GM12878 (cell line): Measurements from ENCODE around the gene RBSN. TPM values are rescaled to one million over a fixed set of nuclear protein-coding genes. Genes with fewer than 3 reads are reported as not detected.

Source experiments
- ATAC-seq: fragments of 200-7000 bp; cut with Tn5 transposase; 3 replicates; pipeline ENCODE4 v1.9.1; 2020; ENCODE audit warnings: mild to moderate bottlenecking, moderate library complexity
- BruUV-seq: library from RNA; stranded (reverse); fragments of 400-500 nt; replicated peaks from 2 replicates; lab custom pipeline; 2021; lab: Mats Ljungman, UMichigan
- CTCF ChIA-PET: fragments of 300-600 bp; sonication (Branson Sonifier 250); formaldehyde crosslinking; extraction: SDS; loops from one replicate; lab custom pipeline; 2021; ENCODE audit warnings: inconsistent platforms; lab: Yijun Ruan, JAX
- POLR2A ChIA-PET: fragments of 350-600 bp; formaldehyde crosslinking; extraction: SDS; loops from one replicate; lab custom pipeline; 2021; ENCODE audit warnings: inconsistent platforms; lab: Charles Lee
- RAD21 ChIA-PET: fragments of 300-600 bp; sonication (Branson Sonifier 250); formaldehyde crosslinking; loops from one replicate; lab custom pipeline; 2023; ENCODE audit warnings: antibody characterized with exemption; ENCODE audit not compliant: unreplicated experiment; lab: Charles Lee
- SMC1A ChIA-PET: fragments of 300-600 bp; sonication (Branson Sonifier 250); formaldehyde crosslinking; loops from one replicate; lab custom pipeline; 2023; ENCODE audit not compliant: unreplicated experiment, uncharacterized antibody; lab: Charles Lee
- DNase-seq: peaks from one replicate; pipeline ENCODE4 v3.0.0-alpha.2; 2011; ENCODE audit warnings: low read depth, low spot score
- FAIRE-seq: peaks from 3 replicates; lab custom pipeline; 2011; peaks lifted over from hg19 to GRCh38; lab: Jason Lieb, UNC
- H2AFZ ChIP-seq: 2 replicates; pipeline ENCODE4 v1.6.0; 2011; ENCODE audit warnings: low read depth, low read length, control low read depth; ENCODE audit not compliant: control insufficient read depth
- H3K27ac ChIP-seq: 2 replicates; pipeline ENCODE4 v1.5.1; 2011; ENCODE audit warnings: control low read depth; ENCODE audit not compliant: control insufficient read depth, insufficient read depth
- H3K27me3 ChIP-seq, 2 experiments: replicated peaks in 1 of 2; 2 replicates each; pipeline versions ENCODE4 v1.6.0 to v1.6.1; 2011; ENCODE audit warnings: low read length in 1 of 2; ENCODE audit not compliant: control insufficient read depth in 2 of 2, insufficient read depth in 2 of 2
- H3K36me3 ChIP-seq, 2 experiments: 2 replicates each; pipeline ENCODE4 v1.5.1; 2011; ENCODE audit warnings: low read length in 1 of 2; ENCODE audit not compliant: control insufficient read depth in 2 of 2, insufficient read depth in 2 of 2
- H3K4me1 ChIP-seq: 2 replicates; pipeline ENCODE4 v1.6.1; 2011; ENCODE audit warnings: mild to moderate bottlenecking, low read length, moderate library complexity, mixed read lengths; ENCODE audit not compliant: control insufficient read depth, insufficient read depth
- H3K4me2 ChIP-seq: 2 replicates; pipeline ENCODE4 v1.6.0; 2011; ENCODE audit warnings: control low read depth; ENCODE audit not compliant: control insufficient read depth, insufficient read depth
- H3K4me3 ChIP-seq: fragments of 200-600 bp; sonication (generic); 2 replicates; pipeline ENCODE4 v1.5.1; 2016
- H3K79me2 ChIP-seq: 2 replicates; pipeline ENCODE4 v1.6.0; 2011; ENCODE audit warnings: low read length; ENCODE audit not compliant: control insufficient read depth, insufficient read depth
- H3K9ac ChIP-seq: 2 replicates; pipeline ENCODE4 v1.8.0; 2011; ENCODE audit warnings: low read length, control low read depth, mixed read lengths; ENCODE audit not compliant: control insufficient read depth, insufficient read depth
- H3K9me3 ChIP-seq: replicated peaks from 3 replicates; pipeline ENCODE4 v1.5.1; 2011; ENCODE audit warnings: mild to moderate bottlenecking, low read length; ENCODE audit not compliant: control insufficient read depth, insufficient read depth
- H4K20me1 ChIP-seq: 2 replicates; pipeline ENCODE4 v1.6.0; 2011; ENCODE audit not compliant: control insufficient read depth, insufficient read depth
- CHD1 ChIP-seq: IDR thresholded peaks from 2 replicates; pipeline ENCODE4 v1.6.1; 2012; ENCODE audit warnings: low read depth, low read length, improper control_type of control experiment
- CTCF ChIP-seq, 3 experiments: IDR thresholded peaks in 2 of 3; conservative IDR thresholded peaks in 1 of 3; 2 replicates each; pipeline ENCODE4 v1.5.1; 2011; ENCODE audit warnings: low read depth in 3 of 3, low read length in 3 of 3, mild to moderate bottlenecking in 3 of 3, control low read depth in 2 of 3, moderate library complexity in 2 of 3, inconsistent platforms in 1 of 3, mixed read lengths in 1 of 3; ENCODE audit not compliant: control insufficient read depth in 2 of 3, insufficient read depth in 1 of 3; ENCODE audit errors: extremely low read depth in 1 of 3
- LARP7 ChIP-seq: fragments of 450-650 bp; IDR thresholded peaks from 2 replicates; pipeline ENCODE4 v1.6.1; 2017; ENCODE audit warnings: mild to moderate bottlenecking
- MTA2 ChIP-seq: fragments of 450-650 bp; IDR thresholded peaks from 2 replicates; pipeline ENCODE4 v1.6.1; 2016; ENCODE audit warnings: low read depth, mild to moderate bottlenecking, moderate library complexity
- MTA3 ChIP-seq: IDR thresholded peaks from 2 replicates; pipeline ENCODE4 v1.6.1; 2012; ENCODE audit warnings: low read length, inconsistent platforms, borderline replicate concordance
- MYC ChIP-seq: IDR thresholded peaks from 2 replicates; pipeline ENCODE4 v1.6.1; 2011; ENCODE audit warnings: mild to moderate bottlenecking, low read length, moderate library complexity, inconsistent platforms; ENCODE audit not compliant: insufficient read depth, insufficient replicate concordance, insufficient read length, severe bottlenecking
- RUNX3 ChIP-seq: IDR thresholded peaks from 2 replicates; pipeline ENCODE4 v1.6.1; 2012; ENCODE audit warnings: low read length, inconsistent platforms
- WGBS: methylation state at CpG from one replicate; pipeline ENCODE4 v1.1.6; 2016; ENCODE audit warnings: low lambda C conversion rate; ENCODE audit not compliant: insufficient replicate concordance, insufficient coverage; ENCODE audit errors: missing lambda C conversion rate; 5-methylcytosine and 5-hydroxymethylcytosine counted together
- in situ Hi-C: fragments of 300-500 bp; cut with MboI; formaldehyde crosslinking; loops from 9 replicates; pipeline ENCODE4 v1.14.3; 2018; ENCODE audit warnings: mixed read lengths
- intact Hi-C: fragments of 100-400 bp; cut with micrococcal nuclease; formaldehyde crosslinking; loops from one replicate; pipeline ENCODE4 v1.14.2; 2022; ENCODE audit not compliant: unreplicated experiment
- polyA plus RNA-seq, 11 experiments: library from polyadenylated mRNA; depleted of rRNA in 4 of 11; unstranded in 6 of 11; stranded (reverse) in 5 of 11; fragments of >200 nt; fragmentation: Nextera tagmentation in 4 of 11; fragmentation: Illumina TruSeq in 1 of 11; extraction: Ambion mirVana in 4 of 11; extraction: Trizol in 1 of 11; gene quantifications; 1 replicate in 1 of 11; 2 replicates in 10 of 11; pipeline versions ENCODE4 v1.2.1 to v1.2.3, GENCODE V29; 2011 to 2016; ENCODE audit warnings: inconsistent platforms in 2 of 11, missing spikeins in 2 of 11, low read depth in 1 of 11
- total RNA-seq, 4 experiments: library from RNA; depleted of rRNA in 3 of 4; stranded (reverse); fragments of >200 nt in 3 of 4; fragmentation: Illumina TruSeq in 1 of 4; extraction: Trizol in 1 of 4; gene quantifications; 2 replicates each; pipeline versions ENCODE4 v1.2.1 to v1.2.3, GENCODE V29; 2013 to 2021
- TF ChIP-seq, protein P1 (sequence below): fragments of 450-650 bp; IDR thresholded peaks from 2 replicates; pipeline ENCODE4 v1.6.1; 2016; ENCODE audit warnings: mild to moderate bottlenecking, moderate library complexity, borderline replicate concordance

RBSN gene
- total and polyA plus RNA-seq, 10 of the 15 experiments (the other 5 are each of a cell fraction or from before 2014, with no cell fraction given), result 2.0 to 17.5 (median 10.5) TPM

DNA sequence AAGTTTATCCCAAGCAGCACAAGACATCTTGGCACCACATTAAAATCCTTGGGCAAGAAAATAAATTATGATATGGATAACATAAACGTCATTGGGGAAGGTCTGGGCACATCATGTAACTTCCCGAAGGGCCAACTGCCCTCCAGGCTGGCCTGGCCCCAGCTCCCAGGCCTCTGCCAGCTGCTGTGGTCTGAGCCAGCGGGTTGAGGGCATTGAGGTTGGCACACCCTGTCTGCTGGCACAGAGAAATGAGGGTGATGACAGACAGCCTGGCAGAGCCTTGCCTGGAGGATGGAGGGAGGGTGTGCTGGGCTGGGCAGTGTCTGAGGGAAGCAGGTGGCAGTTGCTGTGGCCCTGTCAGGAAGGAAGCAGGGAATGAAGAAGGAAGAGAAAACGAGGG, 3.3 kb upstream of the RBSN start:
- ChIA-PET CTCF (interaction anchor here (1.1 to 2.2 kb wide), 2 partner anchors 17 to 166 kb away, joined by 3 to 6 read pairs; no protein-coding TSS in a partner anchor), SMC1A (interaction anchor here (1.0 kb wide), 1 partner anchor 301 kb away, joined by 3 read pairs; no protein-coding TSS in a partner anchor), RAD21 (no interaction called here), POLR2A (no interaction called here)
- Histone ChIP-seq H4K20me1 (no peaks in the 10 kb centered on the region), H3K9ac (no peak overlapping the region), H3K79me2 (peaks cover 13% of the 10 kb centered on the region), H3K36me3 (no peaks in the 10 kb centered on the region), H3K9me3 (no peaks in the 10 kb centered on the region), H3K4me3 (no peak overlapping the region), H3K27ac (no peak overlapping the region), H3K4me2 (no peak overlapping the region), H3K27me3 (no peaks in the 10 kb centered on the region), H2AFZ (no peak overlapping the region), H3K4me1 (peaks cover 8% of the 10 kb centered on the region)
- DNase-seq (no peak), ATAC-seq (no peak), FAIRE-seq (no peak)
- in situ Hi-C loops, result no loop called here
- 9% methylated on average over 4 of the region's 4 CpGs for WGBS
- intact Hi-C loops, result no loop called here
- BruUV-seq, result no TSS peak
- TF ChIP-seq MTA3 (no peak), LARP7 (no peak), CHD1 (no peak), MTA2 (no peak), MYC (no peak), RUNX3 (no peak), CTCF (IDR thresholded peaks at IDR 0.05 in 2 of 3, conservative IDR thresholded peaks at IDR 0.05 in 1 of 3; ENCODE audit: control insufficient read depth in 2 of 3, extremely low read depth in 1 of 3, insufficient read depth in 1 of 3, low read depth in 3 of 3, low read length in 3 of 3) (no peak)
- TF ChIP-seq, protein P1, sequence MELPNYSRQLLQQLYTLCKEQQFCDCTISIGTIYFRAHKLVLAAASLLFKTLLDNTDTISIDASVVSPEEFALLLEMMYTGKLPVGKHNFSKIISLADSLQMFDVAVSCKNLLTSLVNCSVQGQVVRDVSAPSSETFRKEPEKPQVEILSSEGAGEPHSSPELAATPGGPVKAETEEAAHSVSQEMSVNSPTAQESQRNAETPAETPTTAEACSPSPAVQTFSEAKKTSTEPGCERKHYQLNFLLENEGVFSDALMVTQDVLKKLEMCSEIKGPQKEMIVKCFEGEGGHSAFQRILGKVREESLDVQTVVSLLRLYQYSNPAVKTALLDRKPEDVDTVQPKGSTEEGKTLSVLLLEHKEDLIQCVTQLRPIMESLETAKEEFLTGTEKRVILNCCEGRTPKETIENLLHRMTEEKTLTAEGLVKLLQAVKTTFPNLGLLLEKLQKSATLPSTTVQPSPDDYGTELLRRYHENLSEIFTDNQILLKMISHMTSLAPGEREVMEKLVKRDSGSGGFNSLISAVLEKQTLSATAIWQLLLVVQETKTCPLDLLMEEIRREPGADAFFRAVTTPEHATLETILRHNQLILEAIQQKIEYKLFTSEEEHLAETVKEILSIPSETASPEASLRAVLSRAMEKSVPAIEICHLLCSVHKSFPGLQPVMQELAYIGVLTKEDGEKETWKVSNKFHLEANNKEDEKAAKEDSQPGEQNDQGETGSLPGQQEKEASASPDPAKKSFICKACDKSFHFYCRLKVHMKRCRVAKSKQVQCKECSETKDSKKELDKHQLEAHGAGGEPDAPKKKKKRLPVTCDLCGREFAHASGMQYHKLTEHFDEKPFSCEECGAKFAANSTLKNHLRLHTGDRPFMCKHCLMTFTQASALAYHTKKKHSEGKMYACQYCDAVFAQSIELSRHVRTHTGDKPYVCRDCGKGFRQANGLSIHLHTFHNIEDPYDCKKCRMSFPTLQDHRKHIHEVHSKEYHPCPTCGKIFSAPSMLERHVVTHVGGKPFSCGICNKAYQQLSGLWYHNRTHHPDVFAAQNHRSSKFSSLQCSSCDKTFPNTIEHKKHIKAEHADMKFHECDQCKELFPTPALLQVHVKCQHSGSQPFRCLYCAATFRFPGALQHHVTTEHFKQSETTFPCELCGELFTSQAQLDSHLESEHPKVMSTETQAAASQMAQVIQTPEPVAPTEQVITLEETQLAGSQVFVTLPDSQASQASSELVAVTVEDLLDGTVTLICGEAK, result no peak
